BLaER1 treated with 17β-estradiol and CSF1 and Interleukin-3, amounts not matched to agents 10 nM and 100 nM (cell line): ENCODE data around the gene HTR3C.
"Not testable (repeated sequence)": the region's sequence is repeated elsewhere in the genome, so short reads cannot be mapped to it uniquely, and the experiment has no call there.

Experiments
- H3K27ac ChIP-seq, 11 experiments: shearing (Covaris generic); formaldehyde crosslinking; 2 replicates each; pipeline ENCODE4 v1.8.1; 2022
- H3K27me3 ChIP-seq, 11 experiments: shearing (Covaris generic); formaldehyde crosslinking; 2 replicates each; pipeline ENCODE4 v1.8.1; 2022
- H3K36me3 ChIP-seq, 11 experiments: shearing (Covaris generic); formaldehyde crosslinking; 2 replicates each; pipeline ENCODE4 v1.8.1; 2022
- H3K4me1 ChIP-seq, 10 experiments: shearing (Covaris generic); formaldehyde crosslinking; 2 replicates each; pipeline ENCODE4 v1.8.1; 2022
- H3K4me2 ChIP-seq, 11 experiments: shearing (Covaris generic); formaldehyde crosslinking; 2 replicates each; pipeline ENCODE4 v1.8.1; 2022
- H3K4me3 ChIP-seq, 10 experiments: shearing (Covaris generic); formaldehyde crosslinking; 2 replicates each; pipeline ENCODE4 v1.8.1; 2022
- H3K9ac ChIP-seq, 11 experiments: shearing (Covaris generic); formaldehyde crosslinking; 2 replicates each; pipeline ENCODE4 v1.8.1; 2022
- H3K9me3 ChIP-seq, 11 experiments: shearing (Covaris generic); formaldehyde crosslinking; replicated peaks in 1 of 11; 2 replicates each; pipeline ENCODE4 v1.8.1; 2022
- H4K20me1 ChIP-seq, 11 experiments: shearing (Covaris generic); formaldehyde crosslinking; 2 replicates each; pipeline ENCODE4 v1.8.1; 2022
- Cebpa-rat ChIP-seq, 11 experiments: shearing (Covaris generic); IDR thresholded peaks; 2 replicates each; pipeline ENCODE4 v1.8.1; 2022

Gene HTR3C

GRCh38 chr3:184058029-184058428, 5.2 kb downstream of the HTR3C start:
- no peak for TF ChIP-seq Cebpa-rat (IDR thresholded peaks at IDR 0.05)
- Histone ChIP-seq H3K4me2 (no peak overlapping the region), H3K9me3 (no peaks in the 10 kb centered on the region), H3K4me3 (no peak overlapping the region), H3K27me3 (no peaks in the 10 kb centered on the region), H3K36me3 (no peaks in the 10 kb centered on the region), H4K20me1 (no peaks in the 10 kb centered on the region), H3K9ac (no peak overlapping the region), H3K4me1 (no peaks in the 10 kb centered on the region), H3K27ac (no peak overlapping the region)

DNA sequence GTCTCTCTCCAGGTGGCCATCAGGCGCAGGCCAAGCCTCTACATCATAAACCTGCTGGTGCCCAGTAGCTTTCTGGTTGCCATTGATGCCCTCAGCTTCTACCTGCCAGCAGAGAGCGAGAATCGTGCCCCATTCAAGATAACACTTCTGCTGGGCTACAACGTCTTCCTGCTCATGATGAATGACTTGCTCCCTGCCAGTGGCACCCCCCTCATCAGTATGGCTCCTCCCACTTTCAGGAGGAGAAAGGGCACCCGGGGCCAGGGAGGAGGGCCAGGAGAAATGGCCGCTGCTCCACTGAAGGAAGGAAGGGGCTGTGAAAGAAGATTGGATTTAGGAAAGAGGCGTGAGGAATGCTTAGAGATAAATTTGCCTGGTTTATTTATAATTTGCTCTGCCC, 6.6 kb downstream of the HTR3C start:
- no peak overlapping the region for H3K9ac ChIP-seq
- H3K4me2 ChIP-seq: no peak overlapping the region
- no peaks in the 10 kb centered on the region for H4K20me1 ChIP-seq
- no peaks in the 10 kb centered on the region for H3K27me3 ChIP-seq
- no peaks in the 10 kb centered on the region for H3K36me3 ChIP-seq
- H3K4me1 ChIP-seq: no peaks in the 10 kb centered on the region
- no peak for TF ChIP-seq Cebpa-rat (IDR thresholded peaks at IDR 0.05)
- no peak overlapping the region for H3K4me3 ChIP-seq
- no peaks in the 10 kb centered on the region for H3K9me3 ChIP-seq
- H3K27ac ChIP-seq: no peak overlapping the region

- H3K36me3 ChIP-seq: no peaks in the 10 kb centered on the region
- no peaks in the 10 kb centered on the region for H3K9me3 ChIP-seq
- no peak overlapping the region for H3K9ac ChIP-seq
- no peak overlapping the region for H3K4me3 ChIP-seq
- no peaks in the 10 kb centered on the region for H3K27me3 ChIP-seq
- TF ChIP-seq Cebpa-rat (IDR thresholded peaks at IDR 0.05): no peak
- no peak overlapping the region for H3K4me2 ChIP-seq
- no peak overlapping the region for H3K27ac ChIP-seq
- no peaks in the 10 kb centered on the region for H3K4me1 ChIP-seq
- no peaks in the 10 kb centered on the region for H4K20me1 ChIP-seq
Measured at GRCh38 chr3:184062637-184063036, 9.8 kb downstream of the HTR3C start.

DNA sequence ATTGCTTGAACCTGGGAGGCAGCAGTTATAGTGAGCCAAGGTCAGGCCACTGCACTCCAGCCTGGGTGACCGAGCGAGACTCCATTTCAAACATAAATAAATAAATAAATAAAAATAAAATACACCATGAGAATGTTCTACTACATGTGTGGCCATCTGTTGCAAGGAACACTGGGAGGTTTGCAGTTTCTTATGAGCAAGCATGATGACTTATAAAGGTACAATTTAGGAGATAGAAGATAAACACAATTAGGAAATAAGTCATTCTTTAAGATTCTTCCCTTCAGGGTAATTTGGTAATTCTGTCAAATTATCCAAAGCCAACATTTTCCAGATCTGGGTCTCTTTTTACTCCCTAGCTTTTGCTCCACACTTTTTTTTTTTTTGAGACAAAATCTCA, 13.4 kb downstream of the HTR3C start:
- H3K9ac ChIP-seq: no peak overlapping the region
- H3K9me3 ChIP-seq: peaks cover 23 to 31% (median 25%) of the 10 kb centered on the region in 11 experiments
- no peaks in the 10 kb centered on the region for H4K20me1 ChIP-seq
- H3K36me3 ChIP-seq: no peaks in the 10 kb centered on the region
- TF ChIP-seq Cebpa-rat (IDR thresholded peaks at IDR 0.05): no peak
- no peaks in the 10 kb centered on the region for H3K27me3 ChIP-seq
- no peaks in the 10 kb centered on the region for H3K4me1 ChIP-seq
- no peak overlapping the region for H3K4me3 ChIP-seq
- no peak overlapping the region for H3K4me2 ChIP-seq
- H3K27ac ChIP-seq: no peak overlapping the region

DNA sequence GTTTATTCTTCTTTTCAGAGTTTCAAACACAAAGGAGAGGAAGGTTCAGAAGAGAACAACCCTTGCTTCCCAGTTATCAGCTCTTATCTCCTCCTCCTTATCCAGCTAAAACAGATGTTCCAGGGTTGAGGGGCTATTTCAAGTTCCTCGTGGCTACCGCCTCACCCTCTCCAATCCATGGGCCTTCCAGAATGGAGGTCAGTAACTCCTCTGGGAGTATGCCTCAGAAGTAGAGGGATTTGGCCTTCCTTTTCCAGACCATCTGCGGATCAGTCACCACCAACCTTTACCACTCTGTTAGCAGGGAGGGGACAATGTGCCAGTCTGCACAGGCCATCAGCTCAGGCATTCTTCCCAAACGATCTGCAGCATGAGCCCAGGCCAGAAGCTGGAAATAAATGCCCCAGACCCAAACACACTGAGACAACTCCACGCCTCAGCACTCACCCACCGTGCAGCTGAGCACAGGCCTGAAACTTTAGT, 14.8 kb downstream of the HTR3C start:
- Histone ChIP-seq H4K20me1 (no peaks in the 10 kb centered on the region), H3K9ac (no peak overlapping the region), H3K4me3 (no peak overlapping the region), H3K4me2 (no peak overlapping the region), H3K27me3 (no peaks in the 10 kb centered on the region), H3K27ac (no peak overlapping the region), H3K9me3 (peaks cover 27 to 35% (median 29%) of the 10 kb centered on the region in 11 experiments), H3K36me3 (no peaks in the 10 kb centered on the region), H3K4me1 (no peaks in the 10 kb centered on the region)
- no peak for TF ChIP-seq Cebpa-rat (IDR thresholded peaks at IDR 0.05)

- Histone ChIP-seq H3K9me3 (peaks cover 27 to 35% (median 29%) of the 10 kb centered on the region in 11 experiments), H3K9ac (no peak overlapping the region), H4K20me1 (no peaks in the 10 kb centered on the region), H3K36me3 (no peaks in the 10 kb centered on the region), H3K27me3 (no peaks in the 10 kb centered on the region), H3K4me1 (no peaks in the 10 kb centered on the region), H3K4me2 (no peak overlapping the region), H3K4me3 (no peak overlapping the region), H3K27ac (no peak overlapping the region)
- TF ChIP-seq Cebpa-rat (IDR thresholded peaks at IDR 0.05): no peak
Measured at GRCh38 chr3:184068344-184068743, 15.5 kb downstream of the HTR3C start.

- peaks cover 27 to 35% (median 29%) of the 10 kb centered on the region in 11 experiments for H3K9me3 ChIP-seq
- not testable (repeated sequence) for H4K20me1 ChIP-seq, H3K36me3 ChIP-seq, H3K27ac ChIP-seq, H3K4me2 ChIP-seq, H3K4me3 ChIP-seq, H3K9ac ChIP-seq, H3K4me1 ChIP-seq, H3K27me3 ChIP-seq
Measured at GRCh38 chr3:184071142-184071541, 18.3 kb downstream of the HTR3C start.

DNA sequence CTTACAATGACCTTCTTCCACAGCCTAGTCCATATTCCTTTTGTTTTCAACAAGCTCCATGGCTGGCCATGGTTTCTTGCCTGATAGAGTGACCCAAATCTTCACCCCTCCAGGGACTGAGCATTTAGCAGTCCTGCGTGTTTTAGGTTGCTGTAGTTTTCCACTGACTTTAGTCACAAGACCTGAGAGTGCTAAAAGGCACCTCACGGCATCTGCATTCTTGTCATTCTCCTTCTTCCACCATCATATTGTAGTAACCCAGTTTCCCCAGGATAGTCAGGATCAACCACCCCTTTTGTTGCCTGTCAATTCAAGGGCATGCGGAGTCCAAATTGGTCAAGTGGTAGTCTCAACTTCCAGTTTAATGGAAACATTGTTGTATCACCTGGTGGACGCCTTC, 20.8 kb downstream of the HTR3C start:
- Histone ChIP-seq H3K9me3 (peaks cover 27 to 31% (median 29%) of the 10 kb centered on the region in 11 experiments), H3K27ac (no peak overlapping the region), H3K4me2 (no peak overlapping the region), H3K27me3 (no peaks in the 10 kb centered on the region), H3K36me3 (no peaks in the 10 kb centered on the region), H3K4me3 (no peak overlapping the region), H4K20me1 (no peaks in the 10 kb centered on the region), H3K9ac (no peak overlapping the region), H3K4me1 (no peaks in the 10 kb centered on the region)
- TF ChIP-seq Cebpa-rat (IDR thresholded peaks at IDR 0.05): no peak

GRCh38 chr3:184075901-184076300, 23.1 kb downstream of the HTR3C start:
- Histone ChIP-seq H3K4me1 (0 out of 20 replicates have a peak, but pooled peaks cover 0 to 6% (median 0%) of the 10 kb centered on the region in 10 experiments), H4K20me1 (no peaks in the 10 kb centered on the region), H3K27ac (no peak overlapping the region), H3K9me3 (peaks cover 6 to 13% (median 7%) of the 10 kb centered on the region in 11 experiments), H3K4me3 (no peak overlapping the region), H3K4me2 (no peak overlapping the region), H3K27me3 (no peaks in the 10 kb centered on the region), H3K36me3 (no peaks in the 10 kb centered on the region), H3K9ac (no peak overlapping the region)
- no peak for TF ChIP-seq Cebpa-rat (IDR thresholded peaks at IDR 0.05)

DNA sequence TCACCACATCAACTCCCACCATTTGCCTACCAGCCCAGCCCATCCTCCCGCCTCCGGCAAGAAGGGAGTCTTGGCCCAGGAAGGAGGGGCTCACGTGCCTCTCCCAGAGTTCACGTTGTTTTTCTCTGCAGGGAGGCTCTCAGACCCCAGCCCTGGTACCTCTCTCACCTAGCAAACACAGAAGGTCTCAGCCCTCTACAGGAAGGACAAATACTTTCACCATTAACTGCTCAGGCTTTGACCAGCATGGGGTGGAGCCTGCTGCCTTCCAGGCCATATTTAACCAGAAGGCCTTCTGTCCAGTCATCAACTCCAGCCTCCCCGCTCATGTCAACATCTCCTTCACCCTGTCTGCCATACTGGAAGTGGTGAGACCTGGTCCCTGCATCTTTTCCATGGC, 25.0 kb downstream of the HTR3C start:
- Histone ChIP-seq H3K36me3 (no peaks in the 10 kb centered on the region), H3K27me3 (no peaks in the 10 kb centered on the region), H3K4me3 (no peak overlapping the region), H3K27ac (no peak overlapping the region), H3K9me3 (peaks cover 0 to 24% (median 13%) of the 10 kb centered on the region in 11 experiments; a peak in 14 of 22 replicates), H4K20me1 (no peaks in the 10 kb centered on the region), H3K9ac (no peak overlapping the region), H3K4me1 (0 out of 20 replicates have a peak, but pooled peaks cover 0 to 6% (median 0%) of the 10 kb centered on the region in 10 experiments), H3K4me2 (no peak overlapping the region)
- no peak for TF ChIP-seq Cebpa-rat (IDR thresholded peaks at IDR 0.05)
